Neural cell (in vitro differentiated cells): Measurements from ENCODE around the gene SNCAIP. TPM values are rescaled to one million over a fixed set of nuclear protein-coding genes. Genes with fewer than 3 reads are reported as not detected.
A peak's percentile ranks its signal among the peaks of the same experiment; 100 is the strongest.

ENCODE experiments used
- H2AFZ ChIP-seq: fragments of 200-600, 300-800 bp; sonication (generic), shearing (Covaris generic); 2 replicates; pipeline ENCODE4 v1.6.0; 2014; ENCODE audit warnings: low read depth, mild to moderate bottlenecking, antibody characterized with exemption, low read length, moderate library complexity
- H3F3A ChIP-seq: fragments of 200-600 bp; shearing (Covaris generic); 2 replicates; pipeline ENCODE4 v1.6.1; 2016; ENCODE audit warnings: mild to moderate bottlenecking, moderate library complexity, mixed read lengths, antibody characterized with exemption, low read length; ENCODE audit not compliant: insufficient read depth, poor library complexity, severe bottlenecking
- H3K27ac ChIP-seq: fragments of 200-600, 300-800 bp; sonication (generic), shearing (Covaris generic); 2 replicates; pipeline ENCODE4 v1.5.1; 2014; ENCODE audit warnings: mild to moderate bottlenecking, low read length, moderate library complexity
- H3K27me3 ChIP-seq: fragments of 300-800, 200-600 bp; sonication (generic), shearing (Covaris generic); 2 replicates; pipeline ENCODE4 v1.6.0; 2014; ENCODE audit warnings: mild to moderate bottlenecking, low read depth, low read length, moderate library complexity; ENCODE audit not compliant: insufficient read depth
- H3K36me3 ChIP-seq: fragments of 300-800, 200-600 bp; sonication (generic), shearing (Covaris generic); 2 replicates; pipeline ENCODE4 v1.5.1; 2014; ENCODE audit warnings: mild to moderate bottlenecking, antibody characterized with exemption, low read length, moderate library complexity; ENCODE audit not compliant: insufficient read depth
- H3K4me2 ChIP-seq: fragments of 300-800, 200-600 bp; sonication (generic), shearing (Covaris generic); 2 replicates; pipeline ENCODE4 v1.6.0; 2014; ENCODE audit warnings: mild to moderate bottlenecking, low read length
- H3K4me3 ChIP-seq: fragments of 300-800, 200-600 bp; sonication (generic), shearing (Covaris generic); 2 replicates; pipeline ENCODE4 v1.5.1; 2014; ENCODE audit warnings: mild to moderate bottlenecking, low read length, moderate library complexity
- H3K79me2 ChIP-seq: fragments of 200-600 bp; shearing (Covaris generic); replicated peaks from 2 replicates; pipeline ENCODE4 v1.6.0; 2014; ENCODE audit warnings: mild to moderate bottlenecking, low read length, moderate library complexity; ENCODE audit not compliant: insufficient read depth
- H3K9ac ChIP-seq: fragments of 300-800, 200-600 bp; sonication (generic), shearing (Covaris generic); 2 replicates; pipeline ENCODE4 v1.6.1; 2016; ENCODE audit warnings: mild to moderate bottlenecking, low read length, mixed read lengths
- H3K9me2 ChIP-seq: fragments of 200-600 bp; shearing (Covaris generic); 2 replicates; pipeline ENCODE4 v1.6.1; 2016; ENCODE audit warnings: mild to moderate bottlenecking, low read length, mixed read lengths; ENCODE audit not compliant: insufficient read depth
- H3K9me3 ChIP-seq: fragments of 200-600, 300-800 bp; sonication (generic), shearing (Covaris generic); 2 replicates; pipeline ENCODE4 v1.6.1; 2016; ENCODE audit warnings: mild to moderate bottlenecking, mixed run types, low read length, moderate library complexity, mixed read lengths
- H4K20me1 ChIP-seq: fragments of 200-600 bp; shearing (Covaris generic); 2 replicates; pipeline ENCODE4 v1.6.1; 2016; ENCODE audit warnings: mild to moderate bottlenecking, mixed run types; ENCODE audit not compliant: insufficient read depth
- EP300 ChIP-seq: fragments of 450-650 bp; conservative IDR thresholded peaks from 2 replicates; pipeline ENCODE4 v1.6.1; 2014; ENCODE audit warnings: antibody characterized with exemption, mild to moderate bottlenecking, moderate library complexity; ENCODE audit not compliant: poor library complexity, severe bottlenecking
- EZH2 ChIP-seq: fragments of 200-600, 300-800 bp; shearing (Covaris generic), sonication (generic); IDR thresholded peaks from 2 replicates; pipeline ENCODE4 v1.6.1; 2014; ENCODE audit warnings: antibody characterized with exemption, low read length, borderline replicate concordance, mild to moderate bottlenecking; ENCODE audit not compliant: insufficient read depth, poor library complexity, severe bottlenecking
- MXI1 ChIP-seq: fragments of 450-650 bp; conservative IDR thresholded peaks from 2 replicates; pipeline ENCODE4 v1.6.1; 2014; ENCODE audit warnings: antibody characterized with exemption, mild to moderate bottlenecking; ENCODE audit not compliant: poor library complexity, severe bottlenecking
- POLR2AphosphoS5 ChIP-seq: IDR thresholded peaks from 2 replicates; pipeline ENCODE4 v1.6.1; 2012
- RAD21 ChIP-seq: fragments of 450-650 bp; conservative IDR thresholded peaks from 2 replicates; pipeline ENCODE4 v1.6.1; 2014; ENCODE audit warnings: antibody characterized with exemption, mild to moderate bottlenecking, moderate library complexity
- SMC3 ChIP-seq: fragments of 450-650 bp; conservative IDR thresholded peaks from 2 replicates; pipeline ENCODE4 v1.6.1; 2014; ENCODE audit warnings: antibody characterized with exemption, mild to moderate bottlenecking, moderate library complexity; ENCODE audit not compliant: poor library complexity
- TAF1 ChIP-seq: IDR thresholded peaks from 2 replicates; pipeline ENCODE4 v1.6.1; 2012; ENCODE audit warnings: low read depth
- polyA plus RNA-seq: library from polyadenylated mRNA; depleted of rRNA; stranded (reverse); fragments of >200 nt; gene quantifications from 2 replicates; pipeline ENCODE4 v1.2.3, GENCODE V29; 2014
- TF ChIP-seq, protein P1 (sequence below): fragments of 450-650 bp; IDR thresholded peaks from 2 replicates; pipeline ENCODE4 v1.5.1; 2014; ENCODE audit warnings: antibody characterized with exemption, mild to moderate bottlenecking, moderate library complexity; ENCODE audit not compliant: poor library complexity, severe bottlenecking
- TF ChIP-seq, protein P2 (sequence below): IDR thresholded peaks from 2 replicates; pipeline ENCODE4 v1.6.1; 2012; ENCODE audit warnings: borderline replicate concordance

The SNCAIP gene
- polyA plus RNA-seq, 1 donor from 2014 or later: 25.6 TPM

DNA sequence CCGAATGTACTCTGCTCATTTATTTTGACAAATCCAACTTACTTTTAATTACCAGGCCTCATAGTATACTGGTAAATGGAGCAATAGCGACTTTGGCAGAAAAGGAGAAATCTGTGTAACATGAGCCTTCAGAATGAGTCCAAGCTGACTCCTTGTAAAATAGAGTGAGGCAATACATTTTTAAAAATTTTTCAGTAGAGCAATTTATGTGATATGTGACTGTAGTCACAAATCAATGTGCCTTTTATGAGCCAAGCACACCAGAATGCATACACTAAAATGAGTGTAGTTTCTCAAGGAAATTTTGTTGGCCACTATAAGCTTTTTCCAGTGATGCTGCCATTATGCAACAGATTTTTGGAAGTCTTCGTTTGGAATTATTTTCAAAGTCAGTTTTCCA is 73.8 kb downstream of the SNCAIP start:
- H3K9ac ChIP-seq: no peak overlapping the region
- H3K79me2 ChIP-seq: no peaks in the 10 kb centered on the region
- no peaks in the 10 kb centered on the region for H4K20me1 ChIP-seq
- H3K4me2 ChIP-seq: no peak overlapping the region
- no peaks in the 10 kb centered on the region for H3K27me3 ChIP-seq
- no peak overlapping the region for H2AFZ ChIP-seq
- no peaks in the 10 kb centered on the region for H3K9me3 ChIP-seq
- no peak overlapping the region for H3K4me3 ChIP-seq
- no peaks in the 10 kb centered on the region for H3K36me3 ChIP-seq
- H3F3A ChIP-seq: no peaks in the 10 kb centered on the region
- TF ChIP-seq MXI1: no peak
- no peak for TF ChIP-seq POLR2AphosphoS5
- TF ChIP-seq, protein P1, sequence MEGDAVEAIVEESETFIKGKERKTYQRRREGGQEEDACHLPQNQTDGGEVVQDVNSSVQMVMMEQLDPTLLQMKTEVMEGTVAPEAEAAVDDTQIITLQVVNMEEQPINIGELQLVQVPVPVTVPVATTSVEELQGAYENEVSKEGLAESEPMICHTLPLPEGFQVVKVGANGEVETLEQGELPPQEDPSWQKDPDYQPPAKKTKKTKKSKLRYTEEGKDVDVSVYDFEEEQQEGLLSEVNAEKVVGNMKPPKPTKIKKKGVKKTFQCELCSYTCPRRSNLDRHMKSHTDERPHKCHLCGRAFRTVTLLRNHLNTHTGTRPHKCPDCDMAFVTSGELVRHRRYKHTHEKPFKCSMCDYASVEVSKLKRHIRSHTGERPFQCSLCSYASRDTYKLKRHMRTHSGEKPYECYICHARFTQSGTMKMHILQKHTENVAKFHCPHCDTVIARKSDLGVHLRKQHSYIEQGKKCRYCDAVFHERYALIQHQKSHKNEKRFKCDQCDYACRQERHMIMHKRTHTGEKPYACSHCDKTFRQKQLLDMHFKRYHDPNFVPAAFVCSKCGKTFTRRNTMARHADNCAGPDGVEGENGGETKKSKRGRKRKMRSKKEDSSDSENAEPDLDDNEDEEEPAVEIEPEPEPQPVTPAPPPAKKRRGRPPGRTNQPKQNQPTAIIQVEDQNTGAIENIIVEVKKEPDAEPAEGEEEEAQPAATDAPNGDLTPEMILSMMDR: no peak
- TF ChIP-seq, protein P2, sequence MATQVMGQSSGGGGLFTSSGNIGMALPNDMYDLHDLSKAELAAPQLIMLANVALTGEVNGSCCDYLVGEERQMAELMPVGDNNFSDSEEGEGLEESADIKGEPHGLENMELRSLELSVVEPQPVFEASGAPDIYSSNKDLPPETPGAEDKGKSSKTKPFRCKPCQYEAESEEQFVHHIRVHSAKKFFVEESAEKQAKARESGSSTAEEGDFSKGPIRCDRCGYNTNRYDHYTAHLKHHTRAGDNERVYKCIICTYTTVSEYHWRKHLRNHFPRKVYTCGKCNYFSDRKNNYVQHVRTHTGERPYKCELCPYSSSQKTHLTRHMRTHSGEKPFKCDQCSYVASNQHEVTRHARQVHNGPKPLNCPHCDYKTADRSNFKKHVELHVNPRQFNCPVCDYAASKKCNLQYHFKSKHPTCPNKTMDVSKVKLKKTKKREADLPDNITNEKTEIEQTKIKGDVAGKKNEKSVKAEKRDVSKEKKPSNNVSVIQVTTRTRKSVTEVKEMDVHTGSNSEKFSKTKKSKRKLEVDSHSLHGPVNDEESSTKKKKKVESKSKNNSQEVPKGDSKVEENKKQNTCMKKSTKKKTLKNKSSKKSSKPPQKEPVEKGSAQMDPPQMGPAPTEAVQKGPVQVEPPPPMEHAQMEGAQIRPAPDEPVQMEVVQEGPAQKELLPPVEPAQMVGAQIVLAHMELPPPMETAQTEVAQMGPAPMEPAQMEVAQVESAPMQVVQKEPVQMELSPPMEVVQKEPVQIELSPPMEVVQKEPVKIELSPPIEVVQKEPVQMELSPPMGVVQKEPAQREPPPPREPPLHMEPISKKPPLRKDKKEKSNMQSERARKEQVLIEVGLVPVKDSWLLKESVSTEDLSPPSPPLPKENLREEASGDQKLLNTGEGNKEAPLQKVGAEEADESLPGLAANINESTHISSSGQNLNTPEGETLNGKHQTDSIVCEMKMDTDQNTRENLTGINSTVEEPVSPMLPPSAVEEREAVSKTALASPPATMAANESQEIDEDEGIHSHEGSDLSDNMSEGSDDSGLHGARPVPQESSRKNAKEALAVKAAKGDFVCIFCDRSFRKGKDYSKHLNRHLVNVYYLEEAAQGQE: no peak
- TF ChIP-seq EP300: no peak
- no peak for TF ChIP-seq TAF1
- TF ChIP-seq EZH2: no peak
- TF ChIP-seq SMC3: no peak
- TF ChIP-seq RAD21: no peak
- no peak overlapping the region for H3K27ac ChIP-seq
- no peaks in the 10 kb centered on the region for H3K9me2 ChIP-seq

DNA sequence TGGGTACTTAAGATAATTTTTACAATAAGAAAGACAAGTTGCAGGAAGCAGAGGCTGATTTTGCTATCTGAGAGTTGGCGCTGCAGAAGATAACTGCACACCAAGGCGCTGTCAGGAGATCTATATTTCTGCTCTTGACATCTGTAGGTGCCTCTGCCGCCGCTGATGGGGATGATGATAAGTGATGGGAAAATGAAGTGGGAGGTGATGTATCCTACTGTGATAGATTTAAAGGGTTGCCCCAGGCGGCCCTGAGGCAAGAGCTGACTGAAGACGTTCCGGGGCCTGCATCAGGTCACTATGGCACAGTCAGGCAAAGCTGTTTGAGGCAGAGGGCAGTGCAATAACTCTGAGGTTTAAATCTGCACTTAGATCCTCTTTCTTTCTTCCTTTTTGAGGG is 78.1 kb downstream of the SNCAIP start:
- TF ChIP-seq POLR2AphosphoS5 (peak; percentile 81), EP300 (peak; percentile 84), EZH2 (no peak)
- TF ChIP-seq, protein P1: no peak
- TF ChIP-seq, protein P2: peak; percentile 77
- H3K79me2 ChIP-seq: no peaks in the 10 kb centered on the region
- no peaks in the 10 kb centered on the region for H3F3A ChIP-seq
- no peaks in the 10 kb centered on the region for H3K9me3 ChIP-seq
- peak overlapping the region; percentile 46 for H3K4me2 ChIP-seq
- no peaks in the 10 kb centered on the region for H3K27me3 ChIP-seq
- H3K27ac ChIP-seq: peak overlapping the region; percentile 73
- peak overlapping the region; percentile 21 for H3K9ac ChIP-seq
- no peaks in the 10 kb centered on the region for H4K20me1 ChIP-seq
- peak overlapping the region; percentile 40 for H3K4me3 ChIP-seq
- no peak overlapping the region for H2AFZ ChIP-seq
- peaks cover 3% of the 10 kb centered on the region for H3K9me2 ChIP-seq
- no peaks in the 10 kb centered on the region for H3K36me3 ChIP-seq
